Stimulated activated CD4-positive, alpha-beta T cell treated with anti-CD3 and anti-CD28 coated beads, Interleukin-1b, Interleukin-23, amount 100 ng/mL, for 48 hours (primary cell): ENCODE results near the gene FOXJ2.
"Not testable (repeated sequence)": the region's sequence is repeated elsewhere in the genome, so short reads cannot be mapped to it uniquely, and the experiment has no call there.

Experiments
- DNase-seq: peaks from one replicate; pipeline ENCODE4 v3.0.0-alpha.2; 2020

The FOXJ2 gene

DNA sequence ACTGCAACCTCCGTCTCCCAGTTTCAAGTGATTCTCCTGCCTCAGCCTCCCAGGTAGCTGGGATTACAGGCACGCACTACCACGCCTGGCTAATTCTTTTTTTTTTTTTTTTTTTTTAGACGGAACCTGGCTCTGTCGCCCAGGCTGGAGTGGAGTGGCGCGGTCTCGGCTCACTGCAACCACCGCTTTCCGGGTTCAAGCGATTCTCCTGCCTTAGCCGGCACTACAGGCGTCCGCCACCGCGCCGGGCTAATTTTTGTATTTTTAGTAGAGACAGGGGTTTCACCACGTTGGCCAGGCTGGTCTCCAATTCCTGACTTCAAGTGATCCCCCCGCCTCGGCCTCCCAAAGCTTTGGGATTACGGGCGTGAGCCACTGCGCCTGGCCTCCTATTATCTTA is 1.5 kb upstream of the FOXJ2 start:
- DNase-seq, result not testable (repeated sequence)

GRCh38 chr12:8031872-8032241 is 659 bp upstream of the FOXJ2 start:
- no peak for DNase-seq

DNA sequence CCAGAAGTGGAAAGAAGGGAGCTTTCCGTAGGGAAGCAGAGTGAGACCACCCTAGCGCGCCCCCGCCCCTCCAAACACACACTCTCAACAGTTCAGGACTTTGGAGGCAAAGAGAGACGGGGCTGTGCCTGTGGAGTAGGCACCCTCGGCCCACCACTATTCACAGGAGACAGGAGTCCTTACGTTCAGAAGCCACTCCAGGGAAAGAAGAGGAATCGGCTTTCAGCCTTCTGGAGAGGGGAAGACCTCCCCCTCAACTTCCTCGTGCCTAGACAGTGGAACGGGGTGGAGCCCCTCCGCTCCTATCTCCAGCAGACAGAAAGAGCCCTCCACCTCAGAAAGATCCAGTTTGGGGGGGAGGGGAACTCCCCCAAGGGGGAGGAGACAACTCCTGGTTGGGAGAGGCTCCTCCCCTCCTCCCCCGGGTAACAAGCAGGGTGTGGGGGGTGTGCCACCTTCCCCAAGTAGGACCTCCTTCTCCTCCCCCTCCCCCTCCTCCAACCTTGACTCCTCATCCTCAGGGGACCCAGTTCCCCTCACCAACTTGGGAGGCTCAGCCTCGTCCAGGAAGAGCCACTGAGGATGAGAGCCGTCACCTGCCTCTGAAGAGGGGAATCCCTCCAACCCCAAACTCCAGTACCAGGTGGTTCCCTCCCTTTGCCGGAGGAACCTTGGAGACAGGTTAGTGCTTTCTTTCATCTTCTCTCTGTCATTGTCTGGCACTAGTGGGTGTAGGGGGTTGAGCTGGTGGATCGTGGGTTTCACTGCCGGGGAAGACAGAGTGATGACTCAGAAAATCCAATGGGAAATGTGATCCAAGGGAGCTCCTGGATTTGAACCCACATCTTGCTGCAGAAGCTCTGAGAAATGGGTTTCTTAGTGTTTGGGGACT is 883 bp downstream of the FOXJ2 start:
- peak; percentile 33 for DNase-seq

DNA sequence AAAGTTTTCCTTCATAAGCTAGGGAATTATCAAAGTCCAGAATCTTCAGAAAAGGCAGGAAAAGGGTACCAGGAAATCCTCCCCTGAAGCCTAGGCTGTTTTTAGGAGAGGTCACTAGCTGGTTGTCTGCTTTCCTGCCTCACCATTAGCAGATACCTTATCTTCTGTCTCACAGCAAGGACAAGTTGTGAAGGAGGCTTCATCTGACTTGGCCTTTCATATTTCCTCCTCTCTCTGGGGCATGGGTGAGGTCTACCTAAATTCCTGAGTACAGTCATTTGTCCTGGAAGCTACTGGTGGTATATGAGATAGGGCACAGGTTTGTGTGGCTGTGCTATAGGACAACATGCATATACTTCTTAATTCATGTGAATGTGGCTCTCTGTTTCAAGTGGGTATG is 2.3 kb downstream of the FOXJ2 start:
- DNase-seq, result no peak

DNA sequence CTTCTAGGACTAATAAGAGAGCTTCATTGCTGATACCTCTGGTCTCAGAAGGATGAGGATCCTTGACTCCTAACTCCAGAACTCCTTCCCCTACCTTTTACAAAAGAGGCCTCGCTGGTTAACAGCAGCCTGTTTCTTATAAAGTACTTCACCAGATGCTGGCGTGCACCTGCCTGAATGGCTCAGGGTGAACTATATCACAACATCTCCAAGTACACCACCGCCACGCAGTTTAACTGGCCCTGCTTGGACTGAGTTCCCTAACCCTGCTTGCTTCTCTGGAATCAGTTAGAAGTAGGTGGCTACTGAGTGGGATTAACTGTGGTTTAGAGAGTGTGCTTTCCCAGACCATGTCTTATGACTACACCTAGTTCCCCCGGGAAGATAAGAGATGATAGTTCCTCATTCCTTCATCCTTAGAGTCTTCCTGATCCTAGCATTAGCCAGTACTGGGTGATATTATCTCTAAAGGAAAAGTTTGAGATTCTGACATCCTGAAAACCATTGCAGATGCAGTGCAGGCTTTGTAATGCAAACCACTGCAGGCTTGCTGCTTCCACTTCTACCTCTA is 3.0 kb downstream of the FOXJ2 start:
- DNase-seq, result no peak

DNA sequence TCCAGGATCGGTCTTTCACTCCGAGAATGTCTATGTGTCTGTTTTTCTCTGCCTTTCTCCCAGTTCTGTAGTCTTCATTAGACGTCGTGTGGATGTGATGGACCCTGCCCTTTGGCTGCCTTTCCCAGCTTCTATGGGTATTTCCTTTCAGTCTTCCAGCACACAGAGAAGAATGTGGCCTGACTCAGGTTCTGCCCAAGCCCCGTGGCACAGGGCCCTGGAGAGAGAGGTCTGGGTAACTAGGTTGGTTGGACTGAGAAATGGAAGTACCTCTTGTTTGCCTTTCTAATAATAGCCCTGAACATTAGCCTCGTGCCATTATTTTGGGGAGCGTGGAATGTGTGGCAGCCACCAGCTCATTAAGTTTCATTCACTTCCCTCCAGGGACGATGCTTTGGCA is 3.8 kb downstream of the FOXJ2 start:
- DNase-seq, result no peak

GRCh38 chr12:8037046-8037663 is 4.6 kb downstream of the FOXJ2 start:
- no peak for DNase-seq

GRCh38 chr12:8037947-8038346 is 5.4 kb downstream of the FOXJ2 start:
- DNase-seq, result no peak

- peak; percentile 34 for DNase-seq
Measured at GRCh38 chr12:8038659-8039114, 6.2 kb downstream of the FOXJ2 start.

DNA sequence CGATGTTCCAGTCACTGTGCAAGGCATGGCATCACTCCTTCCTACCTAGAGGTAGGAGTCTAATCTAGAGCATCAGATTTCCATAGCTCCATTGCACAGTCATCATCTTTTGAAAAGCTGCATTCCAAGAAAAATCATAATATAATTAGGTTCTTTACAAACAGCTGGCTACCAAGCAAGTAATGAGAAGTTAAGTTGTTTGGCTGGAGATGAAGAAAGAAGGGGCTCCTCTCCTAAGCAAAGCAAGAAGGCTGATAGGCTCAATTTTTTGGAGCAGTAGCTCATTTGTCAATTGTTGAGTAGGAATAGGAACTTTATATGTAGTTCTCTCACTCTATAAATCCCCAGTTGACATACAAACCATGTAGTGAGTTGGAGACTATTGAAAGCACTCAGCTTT is 8.3 kb downstream of the FOXJ2 start:
- DNase-seq, result no peak

DNA sequence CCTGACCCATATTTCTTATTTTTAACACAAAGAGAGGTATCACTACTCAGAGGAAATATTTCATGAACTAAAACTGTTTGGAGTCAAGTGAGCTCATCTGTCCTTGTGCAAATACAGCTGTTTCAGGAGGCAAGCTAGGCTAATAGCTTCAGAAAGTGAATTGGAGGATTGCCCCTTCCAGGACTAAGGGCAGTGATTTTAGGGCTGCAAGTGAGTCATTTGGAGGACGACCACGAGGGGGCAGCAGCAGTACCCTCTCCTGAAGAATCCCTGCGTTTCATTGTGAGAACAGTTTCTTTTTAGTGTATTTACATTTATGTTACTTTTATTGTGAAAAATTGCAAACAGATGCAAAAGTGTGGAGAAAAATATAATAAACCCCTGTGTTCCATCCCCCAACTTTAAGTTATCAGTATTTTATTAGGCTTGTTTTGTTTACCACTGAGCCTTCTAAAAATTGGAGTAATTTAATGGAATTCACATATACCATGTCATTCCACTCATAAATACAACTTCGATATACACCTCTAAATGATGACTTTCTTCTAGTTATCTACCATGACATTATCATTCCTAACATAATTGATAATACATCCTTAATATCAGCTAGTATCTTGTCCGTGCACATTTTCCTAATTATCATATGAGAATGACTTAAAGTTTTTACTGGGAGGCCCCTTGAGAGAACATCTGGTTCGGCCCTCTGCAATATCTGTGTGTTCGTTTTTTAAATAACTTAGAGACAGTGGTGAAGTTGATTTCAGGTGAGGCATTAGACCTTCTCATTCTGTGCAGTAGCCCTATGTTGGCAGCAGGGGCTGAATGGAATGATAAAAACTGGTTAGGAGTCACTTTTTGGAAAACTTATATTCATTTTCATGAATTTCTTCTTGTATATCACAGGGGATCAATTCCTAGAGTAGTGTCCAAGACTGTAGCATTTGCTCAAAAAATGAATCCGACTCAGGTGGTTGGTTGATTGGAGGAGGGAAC is 13.7 kb downstream of the FOXJ2 start:
- peak; percentile 75 for DNase-seq

DNA sequence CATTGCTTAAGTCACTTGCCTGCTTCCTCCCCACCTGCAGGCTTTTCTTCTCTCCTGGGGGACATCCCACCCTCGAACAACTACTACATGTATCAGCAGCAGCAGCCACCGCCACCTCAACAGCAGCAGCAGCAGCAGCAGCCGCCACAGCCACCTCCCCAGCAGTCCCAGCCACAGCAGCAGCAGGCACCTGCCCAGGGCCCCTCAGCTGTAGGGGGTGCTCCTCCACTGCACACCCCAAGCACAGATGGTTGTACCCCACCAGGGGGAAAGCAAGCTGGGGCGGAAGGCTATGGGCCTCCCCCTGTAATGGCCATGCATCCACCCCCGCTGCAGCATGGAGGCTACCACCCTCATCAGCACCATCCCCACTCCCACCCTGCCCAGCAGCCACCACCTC is 15.3 kb downstream of the FOXJ2 start:
- DNase-seq, result no peak

- DNase-seq, result no peak
Measured at GRCh38 chr12:8048906-8049305, 16.4 kb downstream of the FOXJ2 start.

- DNase-seq, result no peak
Measured at GRCh38 chr12:8050600-8051250, 18.2 kb downstream of the FOXJ2 start.

DNA sequence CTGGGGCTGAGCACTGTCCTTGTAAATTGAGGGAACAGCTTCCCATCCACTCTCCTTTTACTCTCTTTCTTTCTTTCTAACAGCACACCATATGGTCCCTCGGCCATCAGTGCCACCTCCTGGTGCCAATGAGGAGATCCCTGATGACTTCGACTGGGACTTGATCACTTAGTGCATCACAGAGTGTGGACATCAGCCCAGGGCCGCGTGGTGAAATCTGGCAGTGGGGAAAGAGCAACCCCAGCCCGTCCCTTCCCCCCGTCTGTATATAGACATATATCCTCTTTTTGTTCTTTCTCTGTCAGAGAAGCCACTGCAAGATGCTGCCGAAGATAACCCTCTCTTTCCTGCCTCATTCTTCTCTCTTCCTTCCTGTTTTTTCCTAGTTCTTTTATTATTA is 20.2 kb downstream of the FOXJ2 start:
- no peak for DNase-seq

- DNase-seq, result no peak
Measured at GRCh38 chr12:8054816-8055215, 22.3 kb downstream of the FOXJ2 start.

DNA sequence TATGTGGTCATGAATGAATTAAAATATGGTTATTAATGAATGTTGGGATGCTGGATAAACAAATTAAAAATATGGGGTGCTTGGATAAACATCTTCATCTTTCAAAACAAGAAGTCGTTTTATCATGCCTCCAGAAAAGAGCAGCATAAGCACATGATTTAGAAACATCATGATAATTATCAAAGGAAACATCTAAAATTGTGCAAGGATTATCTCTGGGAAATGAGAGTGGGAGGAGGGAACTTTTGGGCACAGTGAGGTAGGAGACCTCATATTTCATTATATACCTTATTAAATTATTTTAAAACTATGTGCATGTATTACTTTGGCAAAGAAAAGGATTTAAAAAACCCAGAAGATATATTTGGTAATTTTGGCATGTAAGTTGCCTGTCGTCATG is 24.8 kb downstream of the FOXJ2 start:
- DNase-seq, result no peak

- no peak for DNase-seq
Measured at GRCh38 chr12:8057839-8058238, 25.3 kb downstream of the FOXJ2 start.

DNA sequence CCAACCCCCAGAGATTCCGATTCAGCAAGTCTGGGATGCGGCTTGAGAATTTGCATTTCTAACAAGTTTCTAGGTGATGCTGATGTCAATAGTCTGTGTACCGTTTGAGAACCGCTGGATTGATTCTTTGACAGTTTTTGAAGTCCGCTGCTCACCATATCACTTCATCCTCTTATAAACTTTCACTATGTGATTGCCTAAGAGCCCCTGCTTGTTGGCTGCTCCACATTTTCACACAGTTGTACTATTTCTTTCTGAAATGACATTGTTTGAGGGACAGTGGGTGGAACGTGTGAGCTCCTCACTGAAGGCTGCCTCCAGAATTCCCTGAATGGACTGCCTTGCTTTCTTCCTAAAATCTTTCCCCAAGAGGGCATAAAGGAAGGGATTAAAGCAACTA is 26.0 kb downstream of the FOXJ2 start:
- no peak for DNase-seq

DNA sequence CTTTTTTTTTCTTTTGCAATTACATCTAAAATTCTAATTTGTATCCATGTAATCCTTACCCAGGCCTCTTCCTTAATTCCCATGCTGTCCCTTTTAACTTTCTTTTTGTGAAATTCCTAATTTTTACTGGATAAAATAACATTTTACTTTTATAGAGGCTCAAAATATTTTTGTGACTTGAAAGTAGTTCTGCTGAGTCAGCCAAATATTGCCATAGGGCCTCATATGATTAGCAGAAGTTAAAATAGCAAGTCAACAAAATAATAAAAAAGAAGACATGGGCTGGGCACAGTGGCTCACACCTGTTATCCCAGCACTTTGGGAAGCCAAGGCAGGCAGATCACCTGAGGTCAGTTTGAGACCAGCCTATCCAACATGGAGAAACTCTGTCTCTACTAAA is 31.6 kb downstream of the FOXJ2 start:
- no peak for DNase-seq

DNA sequence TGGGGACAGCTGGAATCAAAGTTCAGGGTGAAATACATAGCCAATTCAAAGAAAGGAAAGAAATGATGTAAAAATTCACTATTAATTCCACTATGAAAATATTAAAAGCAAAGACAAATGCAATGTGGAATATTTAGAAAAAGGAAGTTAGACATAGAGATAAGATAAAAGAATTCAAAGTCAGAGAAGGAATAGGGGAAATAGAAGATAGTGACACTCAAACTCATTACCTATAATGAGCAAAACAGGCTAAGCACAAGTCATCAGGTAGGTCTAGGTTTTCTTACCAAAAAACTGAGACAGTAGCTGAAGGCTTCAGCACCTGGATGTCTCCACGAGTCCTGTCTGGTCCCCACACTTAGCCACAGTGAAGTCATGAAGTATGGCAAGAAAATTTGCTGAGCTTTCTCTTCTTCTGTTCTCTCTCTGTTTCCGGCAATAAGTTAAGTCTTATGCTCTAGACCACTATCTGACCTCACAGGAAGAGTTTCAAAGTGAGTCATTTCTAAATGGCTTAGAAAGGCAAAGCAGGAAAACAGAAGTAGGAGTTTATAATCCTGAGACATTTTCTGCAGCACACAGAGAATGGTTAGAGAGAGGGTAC is 33.6 kb downstream of the FOXJ2 start, which contains the start of gene C3AR1:
C3AR1 (minus strand) TSS at position 369 of the 604 bp plus-strand sequence. CDS start 6,174 bp downstream, outside the sequence.
- DNase-seq, result peak; percentile 25

DNA sequence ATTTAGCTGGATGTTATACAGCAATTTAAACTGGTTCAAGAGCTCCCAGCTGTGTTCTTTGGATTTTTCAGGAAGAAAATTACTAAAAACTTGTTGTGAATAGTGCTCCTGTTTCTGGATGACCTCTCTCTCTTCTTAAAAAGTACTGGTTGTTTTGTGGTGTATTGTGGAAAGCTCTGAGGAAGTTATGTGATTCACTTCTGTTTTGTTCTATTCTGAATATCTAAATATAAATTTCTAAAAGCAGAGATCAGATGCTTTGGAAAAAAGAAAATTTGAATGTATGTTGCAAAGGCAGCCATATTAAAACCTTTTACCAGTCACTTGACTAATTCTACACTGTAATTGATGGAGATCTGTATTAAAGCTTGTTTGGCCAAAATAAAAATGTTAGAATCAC is 37.1 kb downstream of the FOXJ2 start:
- DNase-seq, result no peak
